GM18861 (cell line): ENCODE measurements around the gene TMEM212.

Source experiments
- ATAC-seq: cut with Tn5 transposase; IDR thresholded peaks from one replicate; pipeline ENCODE4 v1.9.1; 2021; ENCODE audit not compliant: unreplicated experiment

Gene TMEM212

GRCh38 chr3:171842864-171843518 is at the start of gene TMEM212:
TMEM212 (plus strand) TSS chr3:171843349; CDS start chr3:171843384, 35 bp downstream.
- ATAC-seq: no peak

- ATAC-seq: no peak
Observed at GRCh38 chr3:171796625-171797264, 46.4 kb upstream of the TMEM212 start.

- ATAC-seq: peak; percentile 75
Observed at GRCh38 chr3:171797265-171797679, 45.9 kb upstream of the TMEM212 start.

GRCh38 chr3:171797873-171798272 is 45.3 kb upstream of the TMEM212 start:
- ATAC-seq: no peak

- no peak for ATAC-seq
Observed at GRCh38 chr3:171799501-171799900, 43.6 kb upstream of the TMEM212 start.

- peak; percentile 23 for ATAC-seq
Observed at GRCh38 chr3:171801738-171802589, 41.2 kb upstream of the TMEM212 start.

- peak; percentile 35 for ATAC-seq
Observed at GRCh38 chr3:171802590-171802956, 40.6 kb upstream of the TMEM212 start.

GRCh38 chr3:171803044-171803443 is 40.1 kb upstream of the TMEM212 start:
- no peak for ATAC-seq

GRCh38 chr3:171804618-171805389 is 38.3 kb upstream of the TMEM212 start:
- no peak for ATAC-seq

- ATAC-seq: no peak
Observed at GRCh38 chr3:171805687-171806086, 37.5 kb upstream of the TMEM212 start.

GRCh38 chr3:171806200-171807128 is 36.7 kb upstream of the TMEM212 start:
- ATAC-seq: no peak

- no peak for ATAC-seq
Observed at GRCh38 chr3:171807129-171807675, 35.9 kb upstream of the TMEM212 start.

GRCh38 chr3:171807806-171808205 is 35.3 kb upstream of the TMEM212 start:
- ATAC-seq: no peak

- peak; percentile 27 for ATAC-seq
Observed at GRCh38 chr3:171809611-171809860, 33.6 kb upstream of the TMEM212 start.

- ATAC-seq: peak; percentile 29
Observed at GRCh38 chr3:171809861-171810628, 33.1 kb upstream of the TMEM212 start, which contains the start of gene PLD1. PLD1 (minus strand) TSS chr3:171810483; CDS start chr3:171738051, 72,432 bp downstream.

- no peak for ATAC-seq
Observed at GRCh38 chr3:171810629-171811294, 32.4 kb upstream of the TMEM212 start.

- ATAC-seq: no peak
Observed at GRCh38 chr3:171811295-171811912, 31.7 kb upstream of the TMEM212 start.

GRCh38 chr3:171811913-171812335 is 31.2 kb upstream of the TMEM212 start:
- ATAC-seq: no peak
